ENCODE measurements around the gene THYN1.
A peak's percentile ranks its signal among the peaks of the same experiment; 100 is the strongest.
"Not testable (repeated sequence)": the region's sequence is repeated elsewhere in the genome, so short reads cannot be mapped to it uniquely, and the experiment has no call there.

Gene THYN1

DNA sequence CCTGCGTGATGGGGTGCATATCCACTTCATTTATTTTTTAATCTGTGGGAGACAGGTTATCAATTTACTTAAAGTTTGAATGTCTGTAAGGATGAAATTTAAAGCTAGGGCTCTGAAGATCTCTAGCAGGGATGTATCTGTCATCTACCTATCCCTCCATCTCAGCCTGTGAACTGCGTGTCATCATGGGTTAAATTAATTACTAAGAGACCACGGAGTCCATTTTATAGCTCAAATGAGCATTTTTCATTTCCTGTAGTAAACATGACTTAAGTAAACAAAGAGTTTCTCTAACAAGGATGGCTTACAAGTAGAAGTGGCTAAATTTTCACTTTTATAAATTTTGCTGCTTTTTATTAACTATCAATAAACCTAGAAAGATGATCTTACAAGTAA lies 20.2 kb upstream of the THYN1 start:
- DNase-seq = no peak

- no peak for DNase-seq
Measured at GRCh38 chr11:134272381-134273316, 19.5 kb upstream of the THYN1 start.

GRCh38 chr11:134271978-134272377 lies 18.8 kb upstream of the THYN1 start:
- DNase-seq = no peak

DNA sequence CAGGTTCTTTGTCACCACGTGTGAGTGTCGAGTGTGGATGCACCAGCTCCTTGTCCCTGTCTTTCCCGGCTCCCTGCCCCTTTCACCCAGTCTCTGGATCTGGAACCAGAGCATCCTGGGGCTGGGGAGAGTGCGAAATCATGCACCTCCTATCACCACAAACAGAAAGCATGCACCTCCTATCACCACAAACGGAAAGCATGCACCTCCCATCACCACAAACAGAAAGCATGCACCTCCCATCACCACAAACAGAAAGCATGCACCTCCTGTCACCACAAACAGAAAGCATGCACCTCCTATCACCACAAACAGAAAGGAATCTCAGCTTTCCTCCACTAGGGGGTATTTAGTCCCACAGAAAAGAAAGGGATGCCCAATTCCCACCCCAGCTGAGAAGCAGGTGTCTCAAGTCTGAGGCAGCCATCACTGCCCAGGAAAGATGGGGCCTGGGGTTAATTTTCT lies 17.1 kb upstream of the THYN1 start:
- DNase-seq = no peak

DNA sequence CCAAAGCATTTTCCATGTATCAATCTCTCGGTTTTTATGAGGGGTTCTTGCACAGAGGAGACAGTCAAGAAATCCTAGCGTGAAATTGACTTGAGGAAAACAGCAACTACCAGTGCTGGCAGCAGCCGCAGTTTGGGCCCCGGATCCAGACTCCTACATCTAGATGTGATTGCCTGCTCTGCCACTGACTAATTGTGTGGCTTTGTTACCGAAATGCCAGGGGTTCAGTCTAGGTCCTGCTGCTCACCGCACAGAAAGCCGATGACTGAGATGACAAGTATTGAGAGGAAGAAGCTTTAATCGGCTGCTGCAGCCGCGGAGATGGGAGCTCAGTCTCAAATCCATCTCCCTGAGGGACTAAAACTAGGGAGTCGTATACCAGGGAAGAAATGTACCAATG lies 14.8 kb upstream of the THYN1 start:
- no peak for DNase-seq

DNA sequence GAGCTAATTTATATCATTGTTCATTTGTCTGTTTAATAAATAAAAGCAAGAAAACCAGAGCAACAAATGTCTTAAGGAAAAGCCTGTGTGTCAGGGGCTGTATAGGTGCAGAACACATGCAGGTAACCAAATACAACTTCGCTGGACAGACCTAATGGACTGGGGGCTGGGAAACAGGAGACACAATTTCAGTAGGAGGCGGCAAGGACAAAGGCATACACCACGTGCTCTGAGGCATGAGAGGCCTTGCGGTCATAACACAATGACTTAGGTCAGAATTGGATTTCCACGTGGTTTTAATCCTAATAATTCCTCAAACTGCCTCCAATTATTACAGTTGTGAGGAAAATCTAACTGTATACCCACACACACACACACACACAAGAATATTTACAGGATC lies 14.3 kb upstream of the THYN1 start:
- DNase-seq = no peak

GRCh38 chr11:134266841-134267251 lies 13.7 kb upstream of the THYN1 start:
- DNase-seq = no peak

DNA sequence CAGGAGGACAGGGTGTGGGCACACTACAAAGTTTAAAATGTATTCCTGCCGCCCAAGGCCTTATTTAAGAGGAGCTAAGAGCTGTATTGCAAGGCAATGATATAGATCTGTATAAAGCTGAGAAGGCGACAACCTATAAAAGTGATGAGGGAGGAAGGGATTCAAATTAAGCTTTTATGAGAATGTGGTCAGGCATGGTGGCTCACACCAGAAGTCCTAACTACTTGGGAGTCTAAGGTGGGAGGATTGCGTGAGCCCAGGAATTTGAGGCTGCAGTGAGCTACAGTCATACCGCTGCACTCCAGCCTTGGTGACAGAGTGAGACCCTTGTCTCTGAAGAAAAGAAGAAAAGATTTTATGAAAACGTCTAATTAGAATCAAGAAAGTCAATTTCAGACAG lies 13.3 kb upstream of the THYN1 start:
- no peak for DNase-seq

DNA sequence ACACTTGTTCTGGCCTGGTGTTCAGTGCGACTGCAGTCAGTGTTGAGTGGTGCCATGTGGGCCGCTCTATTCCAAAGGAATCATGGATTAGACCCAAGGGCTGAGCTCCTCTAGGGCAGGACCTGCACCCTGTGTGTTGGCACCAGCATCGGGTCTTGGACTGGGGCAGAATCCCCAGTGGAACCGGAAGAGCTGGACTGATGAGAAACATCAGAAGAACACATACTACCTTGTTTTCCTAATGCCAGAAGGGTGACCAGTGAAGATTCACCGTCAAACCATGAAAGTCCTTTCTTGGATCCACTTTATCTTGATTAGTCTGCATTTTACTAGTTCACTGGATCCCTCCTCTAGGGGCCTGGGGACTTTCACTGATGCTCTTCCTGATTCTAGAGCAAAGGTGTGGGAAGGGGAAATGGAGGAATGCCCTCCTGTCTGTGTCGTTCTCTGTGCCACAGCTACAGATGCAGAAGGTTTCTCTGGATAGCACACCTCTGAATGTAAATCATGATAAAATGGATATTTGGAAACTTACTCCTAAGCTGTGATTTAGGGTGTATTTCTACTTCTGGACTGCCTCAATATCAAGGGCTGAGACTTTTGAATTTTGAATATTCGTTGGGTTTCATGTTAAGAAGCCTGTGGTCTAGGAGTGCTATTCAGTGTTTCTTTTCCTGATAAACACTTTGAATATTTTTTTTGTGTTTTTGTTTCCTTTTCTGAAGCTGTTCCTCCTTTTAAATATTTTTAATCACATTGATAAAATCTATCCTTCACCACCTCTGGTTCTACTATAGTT lies 12.0 kb upstream of the THYN1 start:
- no peak for DNase-seq

- peak; percentile 39 to 42 for DNase-seq
Measured at GRCh38 chr11:134261626-134262488, 8.7 kb upstream of the THYN1 start.

GRCh38 chr11:134260983-134261382 lies 7.8 kb upstream of the THYN1 start:
- no peak for DNase-seq

- no peak for DNase-seq
Measured at GRCh38 chr11:134260503-134260902, 7.4 kb upstream of the THYN1 start.

DNA sequence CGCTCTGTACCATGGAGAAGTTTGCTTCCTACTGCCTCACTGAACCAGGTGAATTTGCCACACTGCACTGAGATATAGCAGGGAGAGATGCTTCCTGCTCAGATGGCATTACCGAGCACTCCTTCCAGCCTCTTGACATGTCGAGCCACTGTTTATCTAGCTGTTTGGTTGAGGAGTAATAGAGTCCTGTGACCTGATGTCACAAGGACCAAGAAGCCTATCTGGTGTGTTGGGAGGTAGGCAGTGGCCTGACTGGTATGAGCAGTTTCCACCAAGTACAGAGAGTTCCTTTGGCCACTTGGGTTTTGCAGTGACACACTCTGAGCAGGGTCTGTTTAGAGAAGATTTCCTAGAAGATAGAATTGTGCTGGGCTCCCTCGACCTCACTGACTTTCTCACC lies 5.4 kb upstream of the THYN1 start:
- DNase-seq = no peak

DNA sequence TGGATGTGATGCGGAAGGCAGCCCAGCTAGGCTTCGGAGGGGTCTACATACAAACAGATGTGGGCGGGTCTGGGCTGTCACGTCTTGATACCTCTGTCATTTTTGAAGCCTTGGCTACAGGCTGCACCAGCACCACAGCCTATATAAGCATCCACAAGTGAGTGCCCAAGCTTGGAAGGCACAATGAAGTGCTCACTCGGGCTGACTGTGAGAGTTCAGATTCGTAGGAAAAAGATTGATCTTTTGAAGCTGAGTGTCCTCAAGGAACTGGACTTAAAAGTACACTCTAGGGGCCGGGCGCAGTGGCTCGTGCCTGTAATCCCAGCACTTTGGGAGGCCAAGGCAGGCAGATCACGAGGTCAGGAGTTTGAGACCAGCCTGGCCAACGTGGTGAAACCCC lies 3.9 kb upstream of the THYN1 start:
- DNase-seq = no peak

GRCh38 chr11:134255184-134255561 lies 2.0 kb upstream of the THYN1 start:
- not testable (repeated sequence) for DNase-seq

DNA sequence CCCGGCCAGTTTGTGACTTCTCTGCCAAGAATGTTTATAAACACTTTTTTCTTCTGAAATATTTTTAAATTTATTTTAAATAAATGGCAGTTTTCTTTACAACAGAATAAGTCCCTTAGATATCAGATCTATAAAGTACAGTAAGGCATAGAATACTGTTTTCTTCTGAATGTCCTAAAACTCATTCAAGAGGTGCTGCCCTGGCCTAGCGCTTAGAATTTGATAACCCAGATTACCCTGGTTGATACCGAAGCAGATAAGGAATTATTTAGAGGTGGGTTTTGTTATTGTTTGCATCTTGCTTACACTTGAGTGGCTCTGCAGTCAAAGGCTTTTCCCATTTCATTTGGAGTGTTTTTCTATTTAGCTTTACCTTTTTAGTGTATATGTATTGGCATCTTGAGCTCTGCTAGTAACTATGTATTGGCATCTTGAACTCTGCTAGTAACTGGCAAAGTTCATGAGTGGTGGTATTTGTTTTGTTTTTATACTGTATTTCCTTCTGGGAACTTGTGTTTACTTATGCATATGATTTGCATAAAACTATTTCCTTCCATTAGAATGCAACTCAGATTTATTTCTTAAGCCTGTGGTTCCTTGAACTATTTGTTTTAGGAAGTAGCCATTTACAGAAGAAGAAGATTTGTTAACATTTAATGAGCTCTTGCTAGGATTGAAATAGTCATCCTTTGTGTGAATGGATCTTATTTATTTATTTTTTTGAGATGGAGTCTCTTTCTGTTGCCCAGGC lies 1.5 kb upstream of the THYN1 start:
- DNase-seq = no peak

DNA sequence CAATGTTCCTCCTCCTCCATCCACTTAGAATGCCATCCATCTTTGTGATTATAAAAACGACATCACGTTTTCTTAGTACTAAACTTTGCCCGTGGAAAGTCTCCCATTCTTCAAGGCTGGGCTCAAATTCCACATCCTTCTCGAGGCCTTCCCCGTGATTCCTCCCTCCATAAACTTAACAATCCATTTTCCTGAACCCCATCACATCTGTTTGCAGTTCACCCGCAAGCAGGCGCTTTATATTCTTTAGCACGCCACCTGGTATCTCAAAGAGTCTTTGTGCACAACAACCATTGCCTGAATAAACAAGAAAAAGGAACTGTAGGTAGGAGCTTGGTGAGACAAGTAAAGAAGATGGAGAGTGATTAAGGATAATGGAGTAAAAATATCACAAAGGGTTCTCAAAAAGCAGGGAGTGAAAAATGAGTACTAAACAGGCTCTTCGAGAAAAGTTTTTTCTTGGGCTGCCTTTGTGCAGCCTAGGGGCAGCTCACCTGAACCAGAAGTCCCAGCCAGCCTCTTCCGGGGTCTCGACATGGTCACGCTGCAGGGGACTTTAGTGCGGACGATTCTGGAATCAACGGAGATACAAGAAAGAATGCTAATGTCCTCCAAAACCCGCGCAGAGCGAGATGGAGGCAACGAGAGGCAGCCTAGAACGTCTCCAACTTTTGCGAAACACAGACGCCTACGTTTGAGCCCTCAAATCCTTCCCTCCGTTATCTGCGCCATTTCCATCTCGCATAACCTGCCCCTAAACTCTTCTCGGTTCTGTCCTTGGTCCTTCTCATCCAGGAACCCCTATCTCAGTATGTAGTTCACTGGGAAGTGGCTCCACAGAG lies 585 bp downstream of the THYN1 start:
- DNase-seq = peak in 1 of 2 experiments; percentile 57

DNA sequence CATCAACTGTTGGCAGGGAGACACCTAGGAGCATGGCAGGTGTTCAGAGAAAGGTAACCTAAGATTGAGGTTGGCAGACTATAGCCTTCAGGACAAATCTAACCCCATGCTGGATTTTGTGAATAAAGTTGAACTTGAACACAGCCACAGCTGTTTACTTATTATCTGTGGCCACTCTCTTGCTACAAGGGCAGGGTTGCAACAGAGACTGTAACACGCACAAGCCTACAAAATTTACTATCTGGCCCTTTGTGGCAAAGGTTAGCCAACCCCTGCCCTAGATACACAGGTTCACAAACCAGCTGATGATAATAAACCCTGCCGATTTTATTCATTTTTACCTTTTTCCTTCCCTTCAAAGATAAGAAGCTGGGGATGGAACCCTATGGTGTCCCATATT lies 2.5 kb downstream of the THYN1 start:
- DNase-seq = no peak

- DNase-seq = no peak
Measured at GRCh38 chr11:134250246-134250645, 2.9 kb downstream of the THYN1 start.

GRCh38 chr11:134248910-134249480 lies 4.2 kb downstream of the THYN1 start:
- DNase-seq = peak in 1 of 2 experiments; percentile 33

- DNase-seq = no peak
Measured at GRCh38 chr11:134246678-134247077, 6.5 kb downstream of the THYN1 start.

All from activated T-cell treated with anti-CD3 and anti-CD28 coated beads, Interleukin-2, amount 50 U/mL, for 48 hours (primary cell).